ENCODE data around the gene LSM10.

The LSM10 gene

GRCh38 chr1:36406440-36406839 is 8.7 kb upstream of the LSM10 start:
- DNase-seq, result no peak

GRCh38 chr1:36402504-36402890 is 4.8 kb upstream of the LSM10 start:
- no peak for DNase-seq

- no peak for DNase-seq
Measured at GRCh38 chr1:36401602-36402503, 4.1 kb upstream of the LSM10 start.

- DNase-seq, result peak; percentile 37
Measured at GRCh38 chr1:36400825-36401601, 3.3 kb upstream of the LSM10 start.

DNA sequence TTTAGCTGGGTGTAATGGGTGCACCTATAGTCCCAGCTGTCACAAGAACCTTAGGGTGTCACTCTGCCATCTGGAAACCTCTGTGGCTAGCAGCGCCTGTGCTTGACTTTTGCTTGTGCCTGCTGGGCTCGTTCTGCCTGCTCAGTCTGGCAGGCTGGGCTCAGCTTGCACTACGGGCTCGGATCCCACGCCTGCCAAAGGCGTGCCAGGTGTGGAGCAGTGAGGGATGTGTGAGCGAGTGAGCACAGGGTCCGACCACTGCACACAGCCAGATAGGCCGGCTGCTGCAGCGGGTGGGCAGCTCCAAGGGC is 2.8 kb upstream of the LSM10 start:
- DNase-seq, result no peak

GRCh38 chr1:36398370-36398977 is 766 bp upstream of the LSM10 start:
- DNase-seq, result no peak

GRCh38 chr1:36397083-36397377 is 678 bp downstream of the LSM10 start:
- no peak for DNase-seq

DNA sequence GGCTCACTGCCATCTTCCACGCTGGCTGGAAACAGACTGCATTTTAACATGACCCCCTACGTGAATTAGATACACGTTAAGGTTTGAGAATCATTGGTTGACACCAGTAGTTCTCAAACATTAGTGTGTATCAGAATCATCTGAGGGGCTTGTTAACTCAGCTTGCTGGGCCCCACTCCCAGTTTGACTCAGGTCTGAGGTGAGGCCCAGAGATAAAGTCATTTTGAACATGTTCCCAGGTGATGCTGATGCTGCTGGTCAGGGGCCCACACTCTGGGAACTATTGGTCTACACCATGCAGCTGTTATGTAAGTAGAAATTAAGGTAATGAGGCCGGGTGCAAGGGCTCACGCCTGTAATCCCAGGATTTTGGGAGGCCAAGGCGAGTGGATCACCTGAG is 1.3 kb downstream of the LSM10 start:
- DNase-seq, result no peak

GRCh38 chr1:36393686-36394085 is 4.0 kb downstream of the LSM10 start:
- DNase-seq, result no peak

- DNase-seq, result no peak
Measured at GRCh38 chr1:36392836-36393235, 4.9 kb downstream of the LSM10 start.

DNA sequence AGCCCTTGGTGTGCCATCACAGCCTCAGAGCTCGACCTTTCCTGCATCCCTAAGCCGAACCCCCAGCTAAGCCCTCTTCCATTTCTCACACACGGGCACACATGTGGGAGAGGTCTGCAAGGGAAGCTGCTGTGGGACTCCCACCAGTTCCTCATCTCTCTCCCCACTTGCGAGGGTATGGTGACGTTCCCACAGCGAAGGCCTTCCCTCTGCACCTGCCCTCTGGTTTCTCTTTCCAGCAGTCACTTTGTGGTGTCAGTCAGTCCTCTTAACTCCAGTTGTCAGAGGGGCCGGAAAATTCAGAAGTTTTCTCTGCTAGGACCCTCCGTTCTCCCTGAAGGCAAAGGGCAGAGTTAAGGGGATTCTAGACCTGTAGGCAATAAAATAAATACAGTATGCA is 6.4 kb downstream of the LSM10 start:
- DNase-seq, result no peak

DNA sequence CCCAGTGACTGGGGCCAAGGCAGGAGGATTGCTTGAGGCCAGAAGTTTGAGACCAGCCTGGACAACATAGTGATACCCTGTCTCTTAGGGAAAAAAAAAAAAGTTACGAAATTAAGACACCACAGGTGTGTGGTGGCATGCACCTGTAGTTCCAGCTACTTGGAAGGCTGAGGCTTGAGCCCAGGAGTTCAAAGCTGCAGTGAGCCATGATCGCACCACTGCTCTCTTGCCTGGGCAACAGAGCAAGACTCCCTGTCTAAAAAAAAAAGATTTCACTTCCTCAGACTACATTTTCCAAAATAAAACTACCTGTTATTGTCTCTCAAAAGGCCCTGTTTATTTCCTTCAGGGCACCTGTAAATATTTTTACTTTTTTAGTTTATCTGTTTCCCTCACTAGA is 7.3 kb downstream of the LSM10 start:
- DNase-seq, result no peak

DNA sequence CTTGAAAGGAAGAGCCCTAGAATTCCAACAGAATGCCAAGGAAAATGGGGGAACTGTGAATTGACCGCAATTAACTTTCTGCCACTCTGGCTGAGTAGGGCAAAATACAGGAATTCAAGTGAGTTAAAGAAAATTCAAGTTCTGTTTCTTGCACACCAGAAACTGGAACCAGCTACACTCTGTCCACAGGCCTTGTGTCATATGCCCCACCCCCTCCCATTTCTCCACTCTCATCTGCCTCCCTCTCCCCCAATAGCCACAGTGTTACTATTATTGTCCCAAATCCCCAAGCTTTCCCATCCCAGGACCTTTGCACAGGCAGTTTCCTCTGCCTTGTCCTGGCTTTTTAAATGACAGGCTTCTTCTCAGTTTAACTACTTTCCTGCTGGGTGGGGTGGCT is 7.7 kb downstream of the LSM10 start:
- no peak for DNase-seq

- no peak for DNase-seq
Measured at GRCh38 chr1:36389261-36389660, 8.4 kb downstream of the LSM10 start.

GRCh38 chr1:36387141-36387949 is 10.4 kb downstream of the LSM10 start:
- no peak for DNase-seq

GRCh38 chr1:36386265-36387140 is 11.2 kb downstream of the LSM10 start:
- peak; percentile 94 for DNase-seq

DNA sequence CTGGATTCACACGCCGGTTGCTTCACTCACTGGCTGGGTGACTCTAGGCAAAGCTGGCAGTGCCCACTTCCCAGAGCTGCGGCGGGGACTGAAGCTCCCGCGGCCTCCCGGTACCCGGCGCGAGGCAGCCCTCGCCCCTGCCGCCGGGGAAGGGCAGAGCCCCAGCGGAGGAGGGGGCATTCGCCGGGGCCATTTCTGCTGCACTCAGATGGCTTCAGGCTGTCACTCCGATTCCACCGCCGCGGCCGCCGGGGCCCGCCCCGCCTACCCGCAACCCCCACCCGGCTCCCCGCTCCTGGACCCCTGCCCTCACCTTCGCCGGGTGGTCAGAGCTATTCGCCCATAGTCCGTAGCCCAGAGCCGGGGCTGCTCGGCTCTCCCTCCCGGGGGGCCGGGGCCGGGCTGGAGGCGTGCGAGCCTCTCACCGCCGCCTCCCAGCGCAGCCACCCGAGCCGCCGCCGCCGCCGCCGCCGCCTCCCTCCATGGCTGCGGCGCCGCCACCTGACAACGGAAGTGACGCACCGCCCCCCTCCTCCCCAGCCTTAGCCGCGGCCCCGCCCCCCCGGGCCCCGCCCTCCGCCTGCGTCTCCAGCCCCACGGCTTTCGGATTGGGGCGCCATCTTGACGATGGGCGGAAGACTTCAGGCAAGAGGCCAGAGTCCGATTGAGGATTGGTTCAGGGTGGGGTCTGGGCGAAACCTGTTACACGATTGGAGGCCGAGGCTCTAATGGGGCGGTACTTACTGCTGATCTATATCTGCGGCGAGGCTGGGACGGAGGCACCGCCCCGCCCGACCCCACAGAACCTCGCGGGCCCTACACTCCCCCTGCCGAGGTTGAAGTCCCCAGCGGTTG is 12.1 kb downstream of the LSM10 start, which contains the start of gene STK40:
Gene STK40, minus strand, starts transcription at position 515 of the 855 bp plus-strand sequence. CDS start 24,592 bp downstream, outside the sequence.
- DNase-seq, result peak; percentile 98

- peak; percentile 18 for DNase-seq
Measured at GRCh38 chr1:36384542-36385409, 12.9 kb downstream of the LSM10 start.

GRCh38 chr1:36383240-36383639 is 14.5 kb downstream of the LSM10 start:
- DNase-seq, result no peak

DNA sequence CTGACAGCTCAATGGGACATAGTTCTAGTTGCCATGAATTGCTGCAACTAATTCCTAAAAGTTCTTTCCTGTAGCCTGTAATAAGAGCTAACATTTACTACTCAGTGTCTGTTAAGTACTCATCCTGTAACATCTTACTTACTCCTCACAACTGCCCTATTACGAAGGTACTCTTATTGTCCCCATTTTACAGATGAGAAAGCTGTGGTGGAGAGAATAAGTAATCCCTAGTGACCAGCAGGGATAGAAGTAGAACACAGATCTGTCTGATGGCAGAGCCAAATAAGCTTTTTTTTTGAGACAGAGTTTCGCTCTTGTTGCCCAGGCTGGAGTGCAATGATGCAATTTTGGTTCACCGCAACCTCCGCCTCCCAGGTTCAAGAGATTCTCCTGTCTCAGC is 15.0 kb downstream of the LSM10 start:
- no peak for DNase-seq
